HepG2 (cell line): Measurements from ENCODE around the gene MIF4GD. TPM values are rescaled to one million over a fixed set of nuclear protein-coding genes. Genes with fewer than 3 reads are reported as not detected.
A peak's percentile ranks its signal among the peaks of the same experiment; 100 is the strongest.

Experiments
- ATAC-seq: fragments of 200-7000 bp; cut with Tn5 transposase; 3 replicates; pipeline ENCODE4 v1.9.1; 2020; ENCODE audit warnings: mild to moderate bottlenecking, moderate library complexity
- BruUV-seq: library from RNA; stranded (reverse); fragments of 400-500 nt; replicated peaks from 2 replicates; lab custom pipeline; 2021; lab: Mats Ljungman, UMichigan
- CTCF ChIA-PET: fragments of 300-600 bp; formaldehyde crosslinking; extraction: SDS; loops from one replicate; lab custom pipeline; 2021; ENCODE audit warnings: low total read pairs, inconsistent platforms, low intra/inter-chr PET ratio; lab: Yijun Ruan, JAX
- POLR2A ChIA-PET: fragments of 350-600 bp; sonication (Branson Sonifier 250); formaldehyde crosslinking; loops from one replicate; lab custom pipeline; 2020; ENCODE audit warnings: antibody characterized with exemption, inconsistent platforms; lab: Yijun Ruan, JAX
- DNase-seq: peaks from one replicate; pipeline ENCODE4 v3.0.0-alpha.2; 2015; ENCODE audit warnings: low spot score
- FAIRE-seq: peaks from 3 replicates; lab custom pipeline; 2011; peaks lifted over from hg19 to GRCh38; lab: Jason Lieb, UNC
- H2AFZ ChIP-seq: one replicate; pipeline ENCODE4 v1.6.1; 2011; ENCODE audit warnings: low read length, inconsistent platforms
- H3K27ac ChIP-seq: fragments of 300-600 bp; 3 replicates; pipeline ENCODE4 v1.8.0; 2011; ENCODE audit warnings: mixed run types, mild to moderate bottlenecking, mixed read lengths, low read length, inconsistent platforms; ENCODE audit not compliant: insufficient read depth; ENCODE audit errors: extremely low read length
- H3K27me3 ChIP-seq, 2 experiments: fragments of 200-600 bp in 1 of 2; 2 replicates in 1 of 2; 3 replicates in 1 of 2; pipeline versions ENCODE4 v1.6.0 to v1.8.0; 2011; ENCODE audit warnings: low read length in 2 of 2, mild to moderate bottlenecking in 2 of 2, moderate library complexity in 2 of 2, inconsistent platforms in 1 of 2; ENCODE audit not compliant: insufficient read depth in 2 of 2, control insufficient read depth in 1 of 2
- H3K36me3 ChIP-seq, 2 experiments: fragments of 200-600 bp in 1 of 2; replicated peaks in 1 of 2; 2 replicates in 1 of 2; 3 replicates in 1 of 2; pipeline versions ENCODE4 v1.5.1 to v1.8.0; 2011; ENCODE audit warnings: low read length in 2 of 2, inconsistent platforms in 1 of 2; ENCODE audit not compliant: insufficient read depth in 2 of 2, control insufficient read depth in 1 of 2
- H3K4me1 ChIP-seq: 2 replicates; pipeline ENCODE4 v1.5.1; 2012; ENCODE audit warnings: low read length, inconsistent platforms; ENCODE audit not compliant: insufficient read depth
- H3K4me2 ChIP-seq: 2 replicates; pipeline ENCODE4 v1.6.0; 2011; ENCODE audit warnings: low read depth, low read length, inconsistent platforms
- H3K4me3 ChIP-seq, 3 experiments: fragments of 200-600 bp in 1 of 3; sonication (generic), shearing (Covaris generic) in 1 of 3; replicated peaks in 1 of 3; 2 replicates each; pipeline ENCODE4 v1.5.1; 2011 to 2016; ENCODE audit warnings: low read length in 3 of 3, inconsistent platforms in 2 of 3, low read depth in 2 of 3, mild to moderate bottlenecking in 2 of 3, control low read depth in 1 of 3, mixed read lengths in 1 of 3; ENCODE audit not compliant: insufficient read depth in 1 of 3
- H3K79me2 ChIP-seq: one replicate; pipeline ENCODE4 v1.6.1; 2011; ENCODE audit warnings: low read length, inconsistent platforms; ENCODE audit not compliant: insufficient read depth
- H3K9ac ChIP-seq: 2 replicates; pipeline ENCODE4 v1.6.0; 2011; ENCODE audit warnings: mild to moderate bottlenecking, low read depth, low read length, inconsistent platforms; ENCODE audit not compliant: insufficient read depth
- H3K9me3 ChIP-seq: 2 replicates; pipeline ENCODE4 v1.5.1; 2012; ENCODE audit warnings: mild to moderate bottlenecking, low read length
- H4K20me1 ChIP-seq: 2 replicates; pipeline ENCODE4 v1.6.0; 2011; ENCODE audit warnings: inconsistent platforms, mild to moderate bottlenecking, low read length, moderate library complexity; ENCODE audit not compliant: insufficient read depth
- ARNT2 ChIP-seq: sonication (generic); formaldehyde crosslinking; IDR thresholded peaks from 2 replicates; pipeline ENCODE4 v1.8.0; 2022; ENCODE audit warnings: mild to moderate bottlenecking, low read depth, missing genetic modification reagents, moderate library complexity
- ATM ChIP-seq: fragments of 450-650 bp; IDR thresholded peaks from 2 replicates; pipeline ENCODE4 v1.7.1; 2017; ENCODE audit warnings: mild to moderate bottlenecking, borderline replicate concordance
- CCDC6 ChIP-seq: sonication (generic); formaldehyde crosslinking; IDR thresholded peaks from 2 replicates; pipeline ENCODE4 v1.8.1; 2022; ENCODE audit warnings: mild to moderate bottlenecking, missing genetic modification reagents, moderate library complexity
- JUN ChIP-seq: sonication (generic); formaldehyde crosslinking; IDR thresholded peaks from 2 replicates; pipeline ENCODE4 v1.4.0; 2020; ENCODE audit warnings: mild to moderate bottlenecking, missing genetic modification reagents
- KLF12 ChIP-seq: sonication (generic); formaldehyde crosslinking; IDR thresholded peaks from 2 replicates; pipeline ENCODE4 v1.4.0; 2020; ENCODE audit warnings: missing genetic modification reagents, borderline replicate concordance
- MED1 ChIP-seq: sonication (generic); formaldehyde crosslinking; IDR thresholded peaks from 2 replicates; pipeline ENCODE4 v1.4.0; 2020; ENCODE audit warnings: missing genetic modification reagents
- MTA3 ChIP-seq: sonication (generic); formaldehyde crosslinking; IDR thresholded peaks from 2 replicates; pipeline ENCODE4 v1.4.0; 2020; ENCODE audit warnings: missing genetic modification reagents
- POGZ ChIP-seq: sonication (generic); formaldehyde crosslinking; IDR thresholded peaks from 2 replicates; pipeline ENCODE4 v1.4.0; 2020; ENCODE audit warnings: mild to moderate bottlenecking, missing genetic modification reagents
- PPARG ChIP-seq: conservative IDR thresholded peaks from 2 replicates; pipeline ENCODE4 v1.6.1; 2016; ENCODE audit warnings: missing biosample characterization, missing genetic modification reagents
- PRPF4 ChIP-seq: fragments of 200-400 bp; formaldehyde crosslinking; IDR thresholded peaks from 2 replicates; pipeline ENCODE4 v1.6.1; 2016; ENCODE audit warnings: low read length, low read depth; ENCODE audit not compliant: poor library complexity, severe bottlenecking
- RAD21 ChIP-seq: fragments of 450-650 bp; formaldehyde crosslinking; IDR thresholded peaks from 2 replicates; pipeline ENCODE4 v1.5.0; 2020; ENCODE audit warnings: mild to moderate bottlenecking
- RFXAP ChIP-seq: sonication (generic); formaldehyde crosslinking; IDR thresholded peaks from 2 replicates; pipeline ENCODE4 v1.4.0; 2020; ENCODE audit warnings: missing genetic modification reagents, borderline replicate concordance
- SAFB2 ChIP-seq: sonication (generic); formaldehyde crosslinking; IDR thresholded peaks from 2 replicates; pipeline ENCODE4 v1.5.1; 2020; ENCODE audit warnings: missing genetic modification reagents, low read depth, mild to moderate bottlenecking, borderline replicate concordance
- SALL2 ChIP-seq: sonication (generic); formaldehyde crosslinking; IDR thresholded peaks from 2 replicates; pipeline ENCODE4 v1.8.1; 2023; ENCODE audit warnings: mild to moderate bottlenecking, missing genetic modification reagents, inconsistent platforms
- SSRP1 ChIP-seq: IDR thresholded peaks from 2 replicates; pipeline ENCODE4 v1.6.1; 2016; ENCODE audit warnings: control low read depth
- ZBTB38 ChIP-seq: sonication (generic); formaldehyde crosslinking; IDR thresholded peaks from 2 replicates; pipeline ENCODE4 v1.5.1; 2020; ENCODE audit warnings: mild to moderate bottlenecking, missing genetic modification reagents
- ZNF12 ChIP-seq: sonication (generic); formaldehyde crosslinking; IDR thresholded peaks from 2 replicates; pipeline ENCODE4 v1.5.0; 2020; ENCODE audit warnings: missing genetic modification reagents
- ZNF180 ChIP-seq: sonication (generic); formaldehyde crosslinking; IDR thresholded peaks from 2 replicates; pipeline ENCODE4 v1.4.0; 2020; ENCODE audit warnings: low read depth, missing genetic modification reagents, borderline replicate concordance
- ZNF224 ChIP-seq: sonication (generic); formaldehyde crosslinking; IDR thresholded peaks from 2 replicates; pipeline ENCODE4 v1.5.0; 2020; ENCODE audit warnings: mild to moderate bottlenecking, missing genetic modification reagents
- ZNF350 ChIP-seq: sonication (generic); formaldehyde crosslinking; IDR thresholded peaks from 2 replicates; pipeline ENCODE4 v1.4.0; 2020; ENCODE audit warnings: mild to moderate bottlenecking, low read depth, missing genetic modification reagents, borderline replicate concordance
- ZNF556 ChIP-seq: sonication (generic); formaldehyde crosslinking; IDR thresholded peaks from 2 replicates; pipeline ENCODE4 v1.4.0; 2020; ENCODE audit warnings: mild to moderate bottlenecking, missing genetic modification reagents, borderline replicate concordance
- ZNF605 ChIP-seq: sonication (generic); formaldehyde crosslinking; IDR thresholded peaks from 2 replicates; pipeline ENCODE4 v1.8.0; 2022; ENCODE audit warnings: mild to moderate bottlenecking, missing genetic modification reagents
- WGBS: methylation state at CpG from one replicate; pipeline ENCODE4 v1.1.6; 2017; ENCODE audit warnings: low lambda C conversion rate; 5-methylcytosine and 5-hydroxymethylcytosine counted together
- in situ Hi-C: cut with HindIII; loops from 2 replicates; pipeline ENCODE4 v1.10.0; 2017; ENCODE audit warnings: low pct_unique_long_range_greater_than_20kb; ENCODE audit not compliant: extremely low pct_ligation_motif_present
- intact Hi-C: fragments of 100-400 bp; cut with micrococcal nuclease; formaldehyde crosslinking; loops from one replicate; pipeline ENCODE4 v1.10.0; 2022; ENCODE audit not compliant: unreplicated experiment
- polyA plus RNA-seq, 8 experiments: library from polyadenylated mRNA; depleted of rRNA in 3 of 8; stranded (reverse) in 7 of 8; unstranded in 1 of 8; fragments of >200 nt; fragmentation: Illumina TruSeq in 4 of 8; extraction: Trizol in 4 of 8; gene quantifications; 2 replicates each; pipeline versions ENCODE4 v1.2.1 to v1.2.3, GENCODE V29; 2011 to 2016; ENCODE audit warnings: low read depth in 4 of 8, missing spikeins in 1 of 8, mixed read lengths in 1 of 8; ENCODE audit not compliant: insufficient read depth in 1 of 8
- total RNA-seq, 5 experiments: library from RNA; depleted of rRNA; stranded (reverse); fragments of >200 nt; fragmentation: Illumina TruSeq; extraction: Trizol; gene quantifications; 2 replicates each; pipeline ENCODE4 v1.2.3, GENCODE V29; 2016; ENCODE audit warnings: low read depth in 1 of 5
- TF ChIP-seq, protein P1 (sequence below): sonication (generic); formaldehyde crosslinking; IDR thresholded peaks from 2 replicates; pipeline ENCODE4 v1.5.1; 2020; ENCODE audit warnings: missing genetic modification reagents, mild to moderate bottlenecking, borderline replicate concordance

MIF4GD gene
- total and polyA plus RNA-seq, 2 of the 13 experiments (the other 11 are each of a cell fraction or from before 2014, with no cell fraction given) = 14.0 to 28.0 TPM

DNA sequence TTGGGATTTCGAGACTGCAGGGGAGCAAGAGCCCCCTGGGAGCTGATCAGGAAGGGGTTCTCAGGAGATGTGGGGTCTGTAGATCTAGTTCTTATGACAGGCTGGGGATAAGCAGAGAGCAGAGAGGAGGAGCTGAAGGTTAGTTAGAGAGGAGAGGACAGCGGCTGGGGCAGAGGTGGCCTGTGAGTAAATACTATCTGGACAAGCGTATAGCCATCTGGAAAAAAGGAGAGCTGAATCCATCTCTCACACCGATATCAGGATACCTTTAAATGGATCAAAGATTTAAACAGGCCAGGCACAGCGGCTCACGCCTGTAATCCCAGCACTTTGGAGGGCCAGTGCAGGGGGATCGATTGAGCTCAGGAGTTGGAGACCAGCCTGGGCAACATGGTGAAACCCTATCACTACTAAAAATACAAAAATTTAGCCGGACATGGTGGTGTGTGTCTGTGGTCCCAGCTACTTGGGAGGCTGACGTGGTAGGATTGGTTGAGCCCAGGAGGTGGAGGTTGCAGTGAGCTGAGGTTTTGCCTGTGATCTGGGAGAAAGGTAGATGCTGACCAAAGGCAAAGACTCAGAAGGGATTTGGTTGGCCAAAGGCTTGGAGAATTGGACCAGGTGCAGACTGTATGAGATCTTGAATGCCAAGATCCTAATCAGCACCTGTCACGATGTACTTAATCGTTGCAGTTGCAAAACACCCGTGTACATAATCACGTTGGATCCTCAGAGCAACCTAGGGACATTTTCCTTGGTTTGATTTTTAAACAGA, 37.1 kb upstream of the MIF4GD start:
- intact Hi-C loops = no loop called here
- H4K20me1 ChIP-seq = no peaks in the 10 kb centered on the region
- no peaks in the 10 kb centered on the region for H3K9me3 ChIP-seq
- H3K79me2 ChIP-seq = no peaks in the 10 kb centered on the region
- peaks cover 64% of the 10 kb centered on the region for H3K4me1 ChIP-seq
- peak overlapping the region; percentile 38 for H2AFZ ChIP-seq
- POLR2A ChIA-PET = interaction anchor here (0.7 to 4.3 kb wide), 15 partner anchors 9 to 272 kb away, joined by 3 to 39 read pairs (median 7); partner anchors contain the start of genes GGA3, GRB2, MIF4GD and MRPS7
- peak overlapping the region; percentile 85 for H3K4me2 ChIP-seq
- no peaks in the 10 kb centered on the region for H3K27me3 ChIP-seq
- in situ Hi-C loops = no loop called here
- H3K4me3 ChIP-seq = peak overlapping the region; percentile 35 to 69 (median 48); a peak in 5 of 6 replicates
- ATAC-seq (peak; percentile 2; the same call in 2 of the 3 replicates), DNase-seq (no peak), FAIRE-seq (no peak)
- 54% methylated on average over 13 of the region's 13 CpGs for WGBS
- no peaks in the 10 kb centered on the region for H3K36me3 ChIP-seq
- no TSS peak for BruUV-seq
- H3K9ac ChIP-seq = peak overlapping the region; percentile 76
- peak overlapping the region; percentile 89 for H3K27ac ChIP-seq
- CTCF ChIA-PET = no interaction called here
- TF ChIP-seq ARNT2 = 0 out of 2 replicates have a peak, but pooled peaks have one; percentile 10
- TF ChIP-seq RFXAP (CRISPR knock-in tag) = peak; percentile 16; the same call in 1 of the 2 replicates
- no peak for TF ChIP-seq POGZ (CRISPR knock-in tag)
- TF ChIP-seq ZNF180 (CRISPR knock-in tag) = no peak
- TF ChIP-seq, protein P1, sequence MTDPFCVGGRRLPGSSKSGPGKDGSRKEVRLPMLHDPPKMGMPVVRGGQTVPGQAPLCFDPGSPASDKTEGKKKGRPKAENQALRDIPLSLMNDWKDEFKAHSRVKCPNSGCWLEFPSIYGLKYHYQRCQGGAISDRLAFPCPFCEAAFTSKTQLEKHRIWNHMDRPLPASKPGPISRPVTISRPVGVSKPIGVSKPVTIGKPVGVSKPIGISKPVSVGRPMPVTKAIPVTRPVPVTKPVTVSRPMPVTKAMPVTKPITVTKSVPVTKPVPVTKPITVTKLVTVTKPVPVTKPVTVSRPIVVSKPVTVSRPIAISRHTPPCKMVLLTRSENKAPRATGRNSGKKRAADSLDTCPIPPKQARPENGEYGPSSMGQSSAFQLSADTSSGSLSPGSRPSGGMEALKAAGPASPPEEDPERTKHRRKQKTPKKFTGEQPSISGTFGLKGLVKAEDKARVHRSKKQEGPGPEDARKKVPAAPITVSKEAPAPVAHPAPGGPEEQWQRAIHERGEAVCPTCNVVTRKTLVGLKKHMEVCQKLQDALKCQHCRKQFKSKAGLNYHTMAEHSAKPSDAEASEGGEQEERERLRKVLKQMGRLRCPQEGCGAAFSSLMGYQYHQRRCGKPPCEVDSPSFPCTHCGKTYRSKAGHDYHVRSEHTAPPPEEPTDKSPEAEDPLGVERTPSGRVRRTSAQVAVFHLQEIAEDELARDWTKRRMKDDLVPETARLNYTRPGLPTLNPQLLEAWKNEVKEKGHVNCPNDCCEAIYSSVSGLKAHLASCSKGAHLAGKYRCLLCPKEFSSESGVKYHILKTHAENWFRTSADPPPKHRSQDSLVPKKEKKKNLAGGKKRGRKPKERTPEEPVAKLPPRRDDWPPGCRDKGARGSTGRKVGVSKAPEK (CRISPR knock-in tag) = 0 out of 2 replicates have a peak, but pooled peaks have one; percentile 17
- no peak for TF ChIP-seq PPARG (CRISPR knock-in tag)
- TF ChIP-seq PRPF4 = peak; percentile 33
- TF ChIP-seq JUN (CRISPR knock-in tag) = no peak
- peak; percentile 31; the same call in 1 of the 2 replicates for TF ChIP-seq ZNF605 (CRISPR knock-in tag)
- TF ChIP-seq ZNF350 (CRISPR knock-in tag) = no peak
- TF ChIP-seq SSRP1 (CRISPR knock-in tag) = no peak
- TF ChIP-seq ZBTB38 = peak; percentile 95
- peak; percentile 25; the same call in 1 of the 2 replicates for TF ChIP-seq MED1 (CRISPR knock-in tag)
- TF ChIP-seq MTA3 (CRISPR knock-in tag) = no peak
- 0 out of 2 replicates have a peak, but pooled peaks have one; percentile 35 for TF ChIP-seq SALL2 (CRISPR knock-in tag)
- 0 out of 2 replicates have a peak, but pooled peaks have one; percentile 2 for TF ChIP-seq SAFB2 (CRISPR knock-in tag)
- TF ChIP-seq ZNF224 (CRISPR knock-in tag) = 0 out of 2 replicates have a peak, but pooled peaks have one; percentile 75
- peak; percentile 9; the same call in 1 of the 2 replicates for TF ChIP-seq CCDC6
- TF ChIP-seq RAD21 (CRISPR knock-in tag) = peak; percentile 7; the same call in 1 of the 2 replicates
- no peak for TF ChIP-seq ATM
- TF ChIP-seq ZNF556 (CRISPR knock-in tag) = no peak
- TF ChIP-seq KLF12 (CRISPR knock-in tag) = 0 out of 2 replicates have a peak, but pooled peaks have one; percentile 22
- TF ChIP-seq ZNF12 (CRISPR knock-in tag) = 0 out of 2 replicates have a peak, but pooled peaks have one; percentile 12
